ENCODE results near the gene LCN1.

Gene LCN1

GRCh38 chr9:135498381-135499126 is 22.7 kb upstream of the LCN1 start:
- no peak for TF ChIP-seq CTCF (IDR thresholded peaks at IDR 0.05; ENCODE audit: insufficient read depth, low read depth, low read length, missing control alignments)
- DNase-seq (ENCODE audit: low read depth): no peak
- no peak overlapping the region for H3K4me3 ChIP-seq (ENCODE audit: low read depth, low read length)

- no peak for TF ChIP-seq CTCF (IDR thresholded peaks at IDR 0.05; ENCODE audit: insufficient read depth, low read depth, low read length, missing control alignments)
- DNase-seq (ENCODE audit: low read depth): peak; percentile 87
- peak overlapping the region; percentile 78 for H3K4me3 ChIP-seq (ENCODE audit: low read depth, low read length)
Measured at GRCh38 chr9:135499326-135500070, 21.7 kb upstream of the LCN1 start.

GRCh38 chr9:135500071-135500524 is 21.1 kb upstream of the LCN1 start:
- TF ChIP-seq CTCF (IDR thresholded peaks at IDR 0.05; ENCODE audit: insufficient read depth, low read depth, low read length, missing control alignments): no peak
- H3K4me3 ChIP-seq (ENCODE audit: low read depth, low read length): peak overlapping the region; percentile 78
- DNase-seq (ENCODE audit: low read depth): no peak

GRCh38 chr9:135500525-135501260 is 20.5 kb upstream of the LCN1 start, which contains the start of gene MRPS2:
TSS of gene MRPS2 (plus strand) at chr9:135500682. CDS start at chr9:135500711, 29 bp downstream.
- DNase-seq (ENCODE audit: low read depth): peak; percentile 92
- peak; percentile 91 for TF ChIP-seq CTCF (IDR thresholded peaks at IDR 0.05; ENCODE audit: insufficient read depth, low read depth, low read length, missing control alignments)
- peak within 1 kb of the TSS; percentile 78 for H3K4me3 ChIP-seq (ENCODE audit: low read depth, low read length)

GRCh38 chr9:135501261-135502167 is 19.7 kb upstream of the LCN1 start:
- DNase-seq (ENCODE audit: low read depth): no peak
- H3K4me3 ChIP-seq (ENCODE audit: low read depth, low read length): peak overlapping the region; percentile 78
- no peak for TF ChIP-seq CTCF (IDR thresholded peaks at IDR 0.05; ENCODE audit: insufficient read depth, low read depth, low read length, missing control alignments)
